ENCODE measurements around the gene FNDC1.

The FNDC1 gene

GRCh38 chr6:159304641-159305040, 135.4 kb downstream of the FNDC1 start:
- H3K36me3 Mint-ChIP-seq: no peaks in the 10 kb centered on the region
- no peak overlapping the region for H3K4me3 Mint-ChIP-seq
- no peak overlapping the region for H3K27ac Mint-ChIP-seq
- no peaks in the 10 kb centered on the region for H3K9me3 Mint-ChIP-seq
- DNase-seq (ENCODE audit: low spot score in 2 of 2) (no peak), ATAC-seq (ENCODE audit: low read depth) (no peak)
- H3K4me1 Mint-ChIP-seq: no peaks in the 10 kb centered on the region
- H3K27me3 Mint-ChIP-seq: peaks cover 6% of the 10 kb centered on the region

- Mint-ChIP-seq H3K27ac (no peak overlapping the region), H3K27me3 (peaks cover 6% of the 10 kb centered on the region), H3K9me3 (no peaks in the 10 kb centered on the region), H3K36me3 (no peaks in the 10 kb centered on the region), H3K4me1 (no peaks in the 10 kb centered on the region), H3K4me3 (no peak overlapping the region)
- no peak for ATAC-seq (ENCODE audit: low read depth)
- DNase-seq (ENCODE audit: low spot score in 2 of 2): no peak
Observed at GRCh38 chr6:159305159-159305558, 136.0 kb downstream of the FNDC1 start.

GRCh38 chr6:159305804-159306537, 136.8 kb downstream of the FNDC1 start:
- H3K4me1 Mint-ChIP-seq: no peaks in the 10 kb centered on the region
- H3K27me3 Mint-ChIP-seq: peaks cover 5% of the 10 kb centered on the region
- no peak overlapping the region for H3K27ac Mint-ChIP-seq
- H3K36me3 Mint-ChIP-seq: no peaks in the 10 kb centered on the region
- no peak for ATAC-seq (ENCODE audit: low read depth)
- DNase-seq (ENCODE audit: low spot score in 2 of 2): no peak
- no peaks in the 10 kb centered on the region for H3K9me3 Mint-ChIP-seq
- no peak overlapping the region for H3K4me3 Mint-ChIP-seq

- Mint-ChIP-seq H3K27ac (no peak overlapping the region), H3K9me3 (no peaks in the 10 kb centered on the region), H3K27me3 (peaks cover 3% of the 10 kb centered on the region), H3K4me1 (no peaks in the 10 kb centered on the region), H3K4me3 (no peak overlapping the region), H3K36me3 (no peaks in the 10 kb centered on the region)
- DNase-seq (ENCODE audit: low spot score in 2 of 2) (no peak), ATAC-seq (ENCODE audit: low read depth) (no peak)
Observed at GRCh38 chr6:159307246-159307790, 138.1 kb downstream of the FNDC1 start.

GRCh38 chr6:159308198-159308597, 139.0 kb downstream of the FNDC1 start:
- Mint-ChIP-seq H3K27me3 (peaks cover 3% of the 10 kb centered on the region), H3K4me1 (no peaks in the 10 kb centered on the region), H3K27ac (no peak overlapping the region), H3K4me3 (no peak overlapping the region), H3K36me3 (no peaks in the 10 kb centered on the region), H3K9me3 (no peaks in the 10 kb centered on the region)
- DNase-seq (ENCODE audit: low spot score in 2 of 2) (no peak), ATAC-seq (ENCODE audit: low read depth) (no peak)

GRCh38 chr6:159309723-159310122, 140.5 kb downstream of the FNDC1 start:
- Mint-ChIP-seq H3K9me3 (no peaks in the 10 kb centered on the region), H3K4me3 (no peak overlapping the region), H3K36me3 (no peaks in the 10 kb centered on the region), H3K27me3 (peaks cover 4% of the 10 kb centered on the region), H3K4me1 (no peaks in the 10 kb centered on the region), H3K27ac (no peak overlapping the region)
- DNase-seq (ENCODE audit: low spot score in 2 of 2) (no peak), ATAC-seq (ENCODE audit: low read depth) (no peak)

- H3K9me3 Mint-ChIP-seq: no peaks in the 10 kb centered on the region
- no peaks in the 10 kb centered on the region for H3K4me1 Mint-ChIP-seq
- H3K4me3 Mint-ChIP-seq: no peak overlapping the region
- ATAC-seq (ENCODE audit: low read depth) (no peak), DNase-seq (ENCODE audit: low spot score in 2 of 2) (no peak)
- peaks cover 7% of the 10 kb centered on the region for H3K27me3 Mint-ChIP-seq
- no peaks in the 10 kb centered on the region for H3K36me3 Mint-ChIP-seq
- H3K27ac Mint-ChIP-seq: no peak overlapping the region
Observed at GRCh38 chr6:159311618-159312017, 142.4 kb downstream of the FNDC1 start.

GRCh38 chr6:159312206-159312605, 143.0 kb downstream of the FNDC1 start:
- no peaks in the 10 kb centered on the region for H3K9me3 Mint-ChIP-seq
- DNase-seq (ENCODE audit: low spot score in 2 of 2): no peak

GRCh38 chr6:159313018-159313417, 143.8 kb downstream of the FNDC1 start:
- no peak for ATAC-seq (ENCODE audit: low read depth)
- DNase-seq (ENCODE audit: low spot score in 2 of 2): no peak
- no peaks in the 10 kb centered on the region for H3K4me1 Mint-ChIP-seq
- no peaks in the 10 kb centered on the region for H3K36me3 Mint-ChIP-seq
- H3K9me3 Mint-ChIP-seq: no peaks in the 10 kb centered on the region
- no peak overlapping the region for H3K4me3 Mint-ChIP-seq
- peaks cover 7% of the 10 kb centered on the region for H3K27me3 Mint-ChIP-seq
- H3K27ac Mint-ChIP-seq: no peak overlapping the region

More at GRCh38 chr6:159312206-159312605, 143.0 kb downstream of the FNDC1 start:
- no peak overlapping the region for H3K4me3 Mint-ChIP-seq
- ATAC-seq (ENCODE audit: low read depth): no peak
- H3K27me3 Mint-ChIP-seq: peaks cover 7% of the 10 kb centered on the region
- no peak overlapping the region for H3K27ac Mint-ChIP-seq
- H3K36me3 Mint-ChIP-seq: no peaks in the 10 kb centered on the region
- no peaks in the 10 kb centered on the region for H3K4me1 Mint-ChIP-seq

- DNase-seq (ENCODE audit: low spot score in 2 of 2): no peak
- Mint-ChIP-seq H3K9me3 (no peaks in the 10 kb centered on the region), H3K27me3 (peaks cover 9% of the 10 kb centered on the region), H3K4me1 (no peaks in the 10 kb centered on the region), H3K4me3 (no peak overlapping the region), H3K36me3 (no peaks in the 10 kb centered on the region), H3K27ac (no peak overlapping the region)
- no peak for ATAC-seq (ENCODE audit: low read depth)
Observed at GRCh38 chr6:159315562-159315961, 146.4 kb downstream of the FNDC1 start.

GRCh38 chr6:159317430-159317829, 148.2 kb downstream of the FNDC1 start:
- Mint-ChIP-seq H3K27ac (no peak overlapping the region), H3K9me3 (no peaks in the 10 kb centered on the region), H3K4me1 (no peaks in the 10 kb centered on the region), H3K36me3 (no peaks in the 10 kb centered on the region), H3K4me3 (no peak overlapping the region), H3K27me3 (peaks cover 9% of the 10 kb centered on the region)
- ATAC-seq (ENCODE audit: low read depth): no peak
- no peak for DNase-seq (ENCODE audit: low spot score in 2 of 2)

- Mint-ChIP-seq H3K4me3 (no peak overlapping the region), H3K36me3 (no peaks in the 10 kb centered on the region), H3K27ac (no peak overlapping the region), H3K27me3 (peaks cover 3% of the 10 kb centered on the region), H3K9me3 (no peaks in the 10 kb centered on the region), H3K4me1 (no peaks in the 10 kb centered on the region)
- ATAC-seq (ENCODE audit: low read depth) (no peak), DNase-seq (ENCODE audit: low spot score in 2 of 2) (no peak)
Observed at GRCh38 chr6:159321267-159321666, 152.1 kb downstream of the FNDC1 start.
